Panc1 (cell line): ENCODE data around the gene FBXO42. TPM values are rescaled to one million over a fixed set of nuclear protein-coding genes. Genes with fewer than 3 reads are reported as not detected.

Experiments
- ATAC-seq: fragments of 200-7000 bp; cut with Tn5 transposase; 2 replicates; pipeline ENCODE4 v1.9.1; 2020; ENCODE audit warnings: mild to moderate bottlenecking, moderate library complexity
- BruUV-seq: library from RNA; stranded (reverse); fragments of 400-500 nt; replicated peaks from 2 replicates; lab custom pipeline; 2021; lab: Mats Ljungman, UMichigan
- CTCF ChIA-PET: fragments of 300-600 bp; sonication (Branson Sonifier 250); formaldehyde crosslinking; loops from one replicate; lab custom pipeline; 2022; ENCODE audit warnings: antibody characterized with exemption; lab: Charles Lee
- POLR2A ChIA-PET: fragments of 300-600 bp; sonication (Branson Sonifier 250); formaldehyde crosslinking; loops from one replicate; lab custom pipeline; 2022; ENCODE audit warnings: antibody characterized with exemption; lab: Charles Lee
- DNase-seq: peaks from one replicate; pipeline ENCODE4 v3.0.0-alpha.2; 2010; ENCODE audit warnings: low read depth, low spot score
- H3K27ac ChIP-seq: 2 replicates; pipeline ENCODE4 v1.5.1; 2011; ENCODE audit warnings: mild to moderate bottlenecking, low read length, inconsistent platforms
- H3K27me3 ChIP-seq: fragments of 200-500 bp; sonication (Bioruptor generic); 2 replicates; pipeline ENCODE4 v1.6.0; 2014; ENCODE audit warnings: low read length, inconsistent platforms; ENCODE audit not compliant: control insufficient read depth, insufficient read depth
- H3K36me3 ChIP-seq: fragments of 200-500 bp; sonication (Bioruptor generic); 2 replicates; pipeline ENCODE4 v1.5.1; 2014; ENCODE audit warnings: inconsistent platforms, mild to moderate bottlenecking, low read length, moderate library complexity; ENCODE audit not compliant: control insufficient read depth, insufficient read depth
- H3K4me1 ChIP-seq: 2 replicates; pipeline ENCODE4 v1.5.1; 2011; ENCODE audit warnings: inconsistent platforms, mild to moderate bottlenecking, low read length, moderate library complexity; ENCODE audit not compliant: control insufficient read depth, insufficient read depth
- H3K4me3 ChIP-seq, 2 experiments: 2 replicates each; pipeline ENCODE4 v1.5.1; 2011 to 2012; ENCODE audit warnings: low read depth in 2 of 2, low read length in 2 of 2, mild to moderate bottlenecking in 2 of 2, inconsistent platforms in 1 of 2, moderate library complexity in 1 of 2
- H3K9me3 ChIP-seq: fragments of 200-500 bp; sonication (Bioruptor generic); 2 replicates; pipeline ENCODE4 v1.5.1; 2014; ENCODE audit warnings: low read depth, mild to moderate bottlenecking, inconsistent platforms, low read length, moderate library complexity; ENCODE audit not compliant: control insufficient read depth, insufficient read depth
- CTCF ChIP-seq: fragments of 450-650 bp; IDR thresholded peaks from 2 replicates; pipeline ENCODE4 v1.5.1; 2017; ENCODE audit warnings: mild to moderate bottlenecking
- POLR2AphosphoS5 ChIP-seq: IDR thresholded peaks from 2 replicates; pipeline ENCODE4 v1.6.1; 2012; ENCODE audit warnings: mild to moderate bottlenecking, low read depth, low read length, moderate library complexity
- REST ChIP-seq, 2 experiments: IDR thresholded peaks; 2 replicates each; pipeline ENCODE4 v1.6.1; 2011 to 2012; ENCODE audit warnings: low read depth in 2 of 2, control low read depth in 1 of 2, low read length in 1 of 2, mild to moderate bottlenecking in 1 of 2, moderate library complexity in 1 of 2; ENCODE audit not compliant: insufficient read depth in 1 of 2
- SIN3A ChIP-seq: IDR thresholded peaks from 2 replicates; pipeline ENCODE4 v1.6.1; 2012; ENCODE audit warnings: low read depth, mild to moderate bottlenecking, low read length, moderate library complexity, borderline replicate concordance; ENCODE audit not compliant: insufficient read depth
- TCF7L2 ChIP-seq: IDR thresholded peaks from 2 replicates; pipeline ENCODE4 v1.6.1; 2011; ENCODE audit warnings: mild to moderate bottlenecking, low read depth, low read length, inconsistent platforms
- in situ Hi-C: cut with HindIII; loops from 2 replicates; pipeline ENCODE4 v1.10.0; 2016; ENCODE audit warnings: low sequenced_read_pairs, low pct_unique_long_range_greater_than_20kb
- intact Hi-C: fragments of 100-400 bp; cut with micrococcal nuclease; formaldehyde crosslinking; loops from one replicate; pipeline ENCODE4 v1.10.0; 2022; ENCODE audit not compliant: unreplicated experiment
- total RNA-seq: library from RNA; stranded (reverse); gene quantifications from one replicate; pipeline ENCODE4 v1.2.1, GENCODE V29; 2021; ENCODE audit not compliant: unreplicated experiment

FBXO42 gene
- total RNA-seq, 1 experiment from 2014 or later, result 25.7 TPM

- DNase-seq, result no peak
- Histone ChIP-seq H3K9me3 (no peaks in the 10 kb centered on the region), H3K4me3 (no peak overlapping the region), H3K36me3 (no peaks in the 10 kb centered on the region), H3K27ac (no peak overlapping the region), H3K27me3 (no peaks in the 10 kb centered on the region), H3K4me1 (peaks cover 46% of the 10 kb centered on the region)
- BruUV-seq, result no TSS peak
- in situ Hi-C loops (no loop called here), intact Hi-C loops (no loop called here)
- ChIA-PET POLR2A (no interaction called here), CTCF (no interaction called here)
- no peak for ATAC-seq
- TF ChIP-seq REST (IDR thresholded peaks at IDR 0.05; ENCODE audit: insufficient read depth in 1 of 2, low read depth in 2 of 2, low read length in 1 of 2), result no peak
- TF ChIP-seq SIN3A, result no peak
- no peak for TF ChIP-seq TCF7L2
- TF ChIP-seq POLR2AphosphoS5, result no peak
- no peak for TF ChIP-seq CTCF
These were observed 31.6 kb upstream of the FBXO42 start for GRCh38 chr1:16383888-16384287.

DNA sequence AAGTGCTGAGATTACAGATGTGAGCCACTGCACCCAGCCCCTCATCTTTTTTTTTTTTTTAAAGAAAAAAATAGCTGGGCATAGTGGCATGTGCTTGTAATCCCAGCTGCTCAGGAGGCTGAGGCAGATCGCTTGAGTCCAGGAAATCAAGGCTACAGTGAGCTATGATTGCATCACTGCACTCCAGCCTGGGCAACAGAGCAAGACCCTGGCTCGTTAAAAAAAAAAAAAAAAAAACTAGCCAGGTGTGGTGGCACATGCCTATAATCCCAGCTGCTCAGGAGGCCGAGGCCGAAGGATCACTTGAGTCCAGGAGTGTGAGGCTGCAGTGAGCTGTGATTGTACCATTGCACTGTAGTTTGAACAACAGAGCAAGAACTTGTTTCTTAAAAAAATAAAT is 28.6 kb upstream of the FBXO42 start:
- DNase-seq, result no peak
- Histone ChIP-seq H3K27ac (no peak overlapping the region), H3K4me1 (peaks cover 46% of the 10 kb centered on the region), H3K27me3 (no peaks in the 10 kb centered on the region), H3K36me3 (no peaks in the 10 kb centered on the region), H3K4me3 (no peak overlapping the region), H3K9me3 (no peaks in the 10 kb centered on the region)
- ATAC-seq, result no peak
- CTCF ChIA-PET, result interaction anchor here (0.6 to 0.7 kb wide), 2 partner anchors 11 to 116 kb away, joined by 7 to 11 read pairs; no protein-coding TSS in a partner anchor
- POLR2A ChIA-PET, result no interaction called here
- BruUV-seq, result no TSS peak
- in situ Hi-C loops, result no loop called here
- intact Hi-C loops, result no loop called here
- TF ChIP-seq SIN3A (no peak), POLR2AphosphoS5 (no peak), TCF7L2 (no peak), CTCF (no peak), REST (IDR thresholded peaks at IDR 0.05; ENCODE audit: insufficient read depth in 1 of 2, low read depth in 2 of 2, low read length in 1 of 2) (no peak)
